ENCODE measurements around the gene TNIP2.

GRCh38 chr4:2755821-2756690, at the start of gene TNIP2:
- TF ChIP-seq EZH2phosphoT487 (conservative IDR thresholded peaks at IDR 0.05; ENCODE audit: low read length): no peak
- TF ChIP-seq, protein P1, sequence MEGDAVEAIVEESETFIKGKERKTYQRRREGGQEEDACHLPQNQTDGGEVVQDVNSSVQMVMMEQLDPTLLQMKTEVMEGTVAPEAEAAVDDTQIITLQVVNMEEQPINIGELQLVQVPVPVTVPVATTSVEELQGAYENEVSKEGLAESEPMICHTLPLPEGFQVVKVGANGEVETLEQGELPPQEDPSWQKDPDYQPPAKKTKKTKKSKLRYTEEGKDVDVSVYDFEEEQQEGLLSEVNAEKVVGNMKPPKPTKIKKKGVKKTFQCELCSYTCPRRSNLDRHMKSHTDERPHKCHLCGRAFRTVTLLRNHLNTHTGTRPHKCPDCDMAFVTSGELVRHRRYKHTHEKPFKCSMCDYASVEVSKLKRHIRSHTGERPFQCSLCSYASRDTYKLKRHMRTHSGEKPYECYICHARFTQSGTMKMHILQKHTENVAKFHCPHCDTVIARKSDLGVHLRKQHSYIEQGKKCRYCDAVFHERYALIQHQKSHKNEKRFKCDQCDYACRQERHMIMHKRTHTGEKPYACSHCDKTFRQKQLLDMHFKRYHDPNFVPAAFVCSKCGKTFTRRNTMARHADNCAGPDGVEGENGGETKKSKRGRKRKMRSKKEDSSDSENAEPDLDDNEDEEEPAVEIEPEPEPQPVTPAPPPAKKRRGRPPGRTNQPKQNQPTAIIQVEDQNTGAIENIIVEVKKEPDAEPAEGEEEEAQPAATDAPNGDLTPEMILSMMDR (IDR thresholded peaks at IDR 0.05; ENCODE audit: insufficient read depth, low read length, poor library complexity, severe bottlenecking): no peak
